SKM-1 treated with dmso at 0.1 percent for 144 hours (cell line): ENCODE results near the gene ANKRD65.
"Not testable (repeated sequence)": the region's sequence is repeated elsewhere in the genome, so short reads cannot be mapped to it uniquely, and the experiment has no call there.

Experiments used
- DNase-seq: peaks from one replicate; lab custom pipeline; 2025; ENCODE audit not compliant: unreplicated experiment; lab: John Stamatoyannopoulos, UW

The ANKRD65 gene

DNA sequence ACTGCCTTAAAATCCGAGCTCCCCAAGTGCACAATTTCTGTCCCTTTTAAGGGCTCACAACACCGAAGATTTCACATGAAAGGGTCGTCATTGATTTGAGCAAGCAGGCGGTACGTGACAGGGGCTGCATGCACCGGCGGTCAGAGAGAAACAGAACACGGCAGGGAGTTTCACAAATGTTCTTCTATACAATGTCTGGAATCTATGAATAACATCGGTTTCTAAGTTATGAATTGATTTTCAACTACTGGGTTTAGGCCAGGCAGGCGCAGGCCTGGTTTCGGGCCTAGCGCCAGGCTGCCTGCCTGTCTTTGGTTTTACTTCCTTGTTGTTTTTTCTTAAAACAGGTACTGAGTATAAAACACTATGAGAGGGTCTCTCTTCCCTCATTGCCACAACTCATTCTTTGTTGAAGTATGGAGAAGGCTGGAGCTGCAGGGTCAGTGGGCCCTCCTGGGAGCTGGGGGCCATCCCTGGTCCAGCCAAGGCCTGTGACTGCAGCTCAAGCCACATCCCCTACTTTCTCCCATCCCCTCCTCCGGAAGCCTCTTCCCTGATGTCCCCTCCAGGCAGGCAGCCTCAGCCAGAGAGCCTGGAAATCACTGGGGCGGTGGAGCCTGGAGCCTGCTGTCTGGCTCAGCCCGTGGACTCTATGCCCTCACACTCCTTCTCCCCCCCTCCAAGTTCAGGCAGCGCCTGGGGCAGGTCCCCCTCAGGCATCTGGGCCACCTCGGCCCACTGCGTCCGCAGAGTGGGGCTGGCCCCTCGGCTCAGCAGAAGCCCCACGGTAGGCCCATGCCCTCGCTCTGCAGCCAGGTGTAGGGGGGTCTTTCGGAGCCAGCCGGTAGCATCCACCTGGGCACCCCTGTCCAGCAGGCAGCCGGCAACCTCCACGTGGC lies 2.4 kb downstream of the ANKRD65 start:
- no peak for DNase-seq

DNA sequence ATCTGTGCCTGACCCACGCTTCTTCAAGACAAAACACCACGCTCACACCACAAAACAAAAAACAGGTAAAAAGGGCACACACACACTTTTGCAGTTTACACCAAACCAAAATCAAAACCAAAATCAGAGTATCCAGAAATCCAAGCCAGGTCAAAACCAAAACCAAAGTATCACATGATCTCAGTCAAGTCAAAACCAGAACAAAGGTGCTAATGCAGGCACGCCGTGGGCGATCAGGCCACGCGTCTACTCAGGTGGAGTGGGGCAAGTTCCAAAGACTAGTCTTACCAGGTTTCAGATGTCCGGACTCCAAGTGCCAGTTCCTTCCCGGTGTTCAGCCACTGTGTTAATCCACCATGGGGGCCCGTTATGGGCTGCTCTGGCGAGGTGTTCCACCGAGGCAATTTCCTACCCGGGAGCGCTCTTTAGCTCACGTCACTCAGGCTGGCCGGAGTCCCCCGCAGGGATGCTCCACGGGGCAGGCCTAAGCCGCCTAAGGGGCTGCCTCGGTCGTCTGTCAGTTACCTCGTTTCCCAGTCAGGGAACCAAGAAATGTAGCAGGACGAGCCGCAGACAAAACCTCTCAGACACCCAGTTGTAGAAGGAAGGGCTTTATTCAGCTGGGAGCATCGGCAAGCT lies 3.1 kb downstream of the ANKRD65 start:
- not testable (repeated sequence) for DNase-seq

DNA sequence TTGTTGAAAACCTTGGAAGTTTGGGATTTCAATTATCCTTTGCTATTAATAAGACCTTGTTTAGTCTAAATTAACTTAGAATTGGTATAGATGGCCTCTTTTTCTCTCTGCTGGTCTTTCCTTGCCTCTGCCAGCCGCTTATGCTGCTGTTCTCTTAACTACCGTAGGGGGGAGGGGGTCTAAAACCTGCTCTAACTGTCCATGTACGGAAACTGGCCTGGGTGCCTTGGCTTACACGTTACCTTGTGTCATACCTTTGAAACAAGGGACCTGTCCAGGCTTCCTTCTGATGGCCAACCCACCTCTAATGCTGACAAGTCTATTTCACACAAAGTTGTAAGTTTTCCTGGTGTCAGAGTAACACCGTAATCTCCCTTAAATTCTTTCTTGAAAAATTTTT lies 3.7 kb downstream of the ANKRD65 start:
- not testable (repeated sequence) for DNase-seq

DNA sequence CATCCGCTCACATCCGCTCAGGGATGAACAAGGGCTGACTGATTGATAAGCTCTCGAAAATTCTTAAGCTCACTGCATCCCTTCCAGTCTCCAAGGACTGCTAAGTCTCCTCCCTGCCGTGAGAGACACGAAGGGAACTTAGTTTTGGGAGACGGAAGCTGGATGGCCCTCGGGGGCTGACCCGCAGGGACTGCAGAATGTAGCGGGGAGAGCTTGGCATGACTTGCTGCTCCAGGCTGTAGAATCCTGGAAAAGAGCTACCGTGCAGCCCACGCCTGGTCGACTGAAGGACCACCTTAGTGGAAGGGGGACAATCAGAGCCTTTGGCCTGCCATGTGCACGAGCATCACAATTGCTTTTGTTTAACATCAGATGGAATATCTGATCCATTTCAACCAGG lies 5.3 kb downstream of the ANKRD65 start:
- no peak for DNase-seq

DNA sequence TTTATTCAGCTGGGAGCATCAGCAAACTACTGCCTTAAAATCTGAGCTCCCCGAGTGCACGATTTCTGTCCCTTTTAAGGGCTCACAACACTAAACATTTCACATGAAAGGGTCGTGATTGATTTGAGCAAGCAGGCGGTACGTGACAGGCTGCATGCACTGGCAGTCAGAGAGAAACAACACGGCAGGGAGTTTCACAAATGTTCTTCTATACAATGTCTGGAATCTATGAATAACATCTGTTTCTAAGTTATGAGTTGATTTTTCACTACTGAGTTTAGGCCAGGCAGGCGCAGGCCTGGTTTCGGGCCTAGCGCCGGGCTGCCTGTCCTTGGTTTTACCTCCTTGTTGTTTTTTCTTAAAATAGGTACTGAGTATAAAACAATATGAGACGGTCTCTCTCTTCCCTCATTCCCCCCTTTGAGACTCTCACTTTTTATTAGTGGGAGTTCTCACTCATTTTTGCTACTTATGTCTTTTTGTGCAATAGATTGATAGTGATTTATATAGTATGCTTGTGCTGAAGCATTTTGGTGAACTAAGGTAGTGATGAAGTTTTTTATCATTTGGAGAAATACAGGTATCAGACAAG lies 8.7 kb downstream of the ANKRD65 start:
- not testable (repeated sequence) for DNase-seq

DNA sequence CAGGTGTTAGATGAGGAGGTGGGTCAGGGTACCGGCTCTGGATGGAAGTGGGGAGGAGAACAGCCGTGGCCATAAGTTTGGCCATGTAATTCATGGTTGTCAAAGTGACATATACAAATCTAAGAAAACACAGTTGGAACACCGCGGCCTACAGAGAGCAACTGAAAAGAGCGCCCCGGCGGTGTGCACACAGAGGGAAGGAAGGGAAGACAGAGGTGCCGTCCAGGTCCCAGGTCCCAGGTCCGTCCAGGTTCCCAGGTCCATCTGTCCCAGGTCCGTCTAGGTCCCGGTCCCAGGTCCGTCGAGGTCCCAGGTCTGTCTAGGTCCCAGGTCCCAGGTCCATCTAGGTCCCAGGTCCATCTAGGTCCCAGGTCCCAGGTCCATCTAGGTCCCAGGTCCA lies 9.4 kb downstream of the ANKRD65 start:
- no peak for DNase-seq

DNA sequence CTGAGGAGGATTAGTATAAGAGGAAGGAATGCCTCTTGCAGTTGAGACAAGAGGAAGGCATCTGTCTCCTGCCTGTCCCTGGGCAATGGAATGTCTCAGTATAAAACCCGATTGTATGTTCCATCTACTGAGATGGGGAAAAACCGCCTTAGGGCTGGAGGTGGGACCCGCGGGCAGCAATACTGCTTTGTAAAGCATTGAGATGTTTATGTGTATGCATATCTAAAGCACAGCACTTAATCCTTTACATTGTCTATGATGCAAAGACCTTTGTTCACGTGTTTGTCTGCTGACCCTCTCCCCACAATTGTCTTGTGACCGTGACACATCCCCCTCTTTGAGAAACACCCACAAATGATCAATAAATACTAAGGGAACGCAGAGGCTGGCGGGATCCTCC lies 10.8 kb downstream of the ANKRD65 start:
- DNase-seq, result not testable (repeated sequence)

DNA sequence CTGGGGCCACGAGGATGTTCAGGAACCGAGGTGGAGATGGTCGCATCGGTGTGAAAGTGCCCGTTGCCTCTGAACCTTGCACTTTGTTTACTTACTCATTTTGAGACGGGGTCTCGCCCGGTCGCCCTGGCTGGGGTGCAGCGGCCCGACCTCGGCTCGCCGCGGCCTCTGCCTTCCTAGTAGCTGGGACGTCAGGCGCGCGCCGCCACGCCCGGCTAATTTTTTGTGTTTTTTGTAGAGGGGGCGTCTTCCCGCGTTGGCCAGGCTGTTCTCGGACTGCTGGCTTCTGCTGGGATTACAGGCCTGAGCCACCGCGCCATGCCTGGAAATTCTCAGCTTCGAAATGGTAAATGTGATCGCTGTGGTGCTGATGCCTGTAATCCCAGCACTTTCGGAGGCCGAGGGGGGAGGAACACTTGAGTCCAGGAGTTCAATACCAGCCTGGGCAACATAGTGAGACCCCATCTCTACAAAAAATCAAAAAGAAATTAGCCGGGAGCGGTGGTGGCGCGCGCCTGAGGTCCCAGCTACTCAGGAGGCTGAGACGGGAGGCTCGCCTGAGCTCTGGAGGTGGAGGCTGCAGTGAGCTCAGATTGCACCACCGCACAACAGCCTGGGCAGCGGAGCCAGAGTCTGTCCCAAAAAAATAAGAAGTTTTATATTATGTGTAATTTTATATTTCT lies 13.3 kb downstream of the ANKRD65 start:
- no peak for DNase-seq

DNA sequence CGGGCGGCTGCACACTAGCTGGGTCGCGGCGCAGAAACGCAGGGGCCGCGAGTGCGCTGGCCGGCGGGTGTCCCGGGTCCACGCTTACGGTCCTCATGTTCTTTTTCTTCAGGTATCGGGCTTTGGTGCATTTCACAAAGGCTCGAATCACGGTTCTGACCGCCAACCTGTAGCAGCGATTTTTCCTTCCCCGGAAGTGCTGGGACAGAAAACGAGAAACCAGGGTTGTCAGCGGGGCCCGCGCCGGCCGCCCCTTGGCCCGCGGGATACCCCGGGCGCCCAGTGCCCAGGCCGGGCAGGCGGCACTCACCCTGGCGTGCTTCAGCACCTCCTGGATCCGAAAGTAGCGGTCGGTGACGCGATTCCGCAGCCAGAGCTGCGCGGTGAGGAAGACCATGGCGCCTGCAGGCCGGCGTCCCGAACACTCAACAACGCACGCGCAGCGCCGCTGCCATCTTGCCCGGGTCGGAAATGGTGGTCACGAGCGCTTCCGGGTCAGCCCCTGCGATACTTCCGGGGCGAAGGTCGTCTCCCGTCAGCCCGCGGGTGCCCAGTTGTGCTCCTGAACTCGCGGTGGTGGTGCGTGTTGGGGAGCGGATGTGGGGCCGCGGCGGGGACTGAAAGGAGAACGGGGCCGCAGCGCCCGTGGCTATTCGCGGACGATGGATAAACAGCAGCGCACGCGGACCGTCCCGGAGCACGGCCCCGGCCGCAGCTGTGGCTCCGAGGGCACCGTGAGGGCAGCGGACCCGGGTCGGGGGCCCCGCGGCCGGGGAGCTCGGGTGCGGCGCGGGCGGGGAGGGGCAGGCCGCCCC lies 14.0 kb downstream of the ANKRD65 start, which contains the start of gene MRPL20:
TSS of gene MRPL20 (minus strand) at position 473 of the 815 bp plus-strand sequence. CDS start at position 397, 76 bp downstream.
- peak; percentile 84 for DNase-seq

DNA sequence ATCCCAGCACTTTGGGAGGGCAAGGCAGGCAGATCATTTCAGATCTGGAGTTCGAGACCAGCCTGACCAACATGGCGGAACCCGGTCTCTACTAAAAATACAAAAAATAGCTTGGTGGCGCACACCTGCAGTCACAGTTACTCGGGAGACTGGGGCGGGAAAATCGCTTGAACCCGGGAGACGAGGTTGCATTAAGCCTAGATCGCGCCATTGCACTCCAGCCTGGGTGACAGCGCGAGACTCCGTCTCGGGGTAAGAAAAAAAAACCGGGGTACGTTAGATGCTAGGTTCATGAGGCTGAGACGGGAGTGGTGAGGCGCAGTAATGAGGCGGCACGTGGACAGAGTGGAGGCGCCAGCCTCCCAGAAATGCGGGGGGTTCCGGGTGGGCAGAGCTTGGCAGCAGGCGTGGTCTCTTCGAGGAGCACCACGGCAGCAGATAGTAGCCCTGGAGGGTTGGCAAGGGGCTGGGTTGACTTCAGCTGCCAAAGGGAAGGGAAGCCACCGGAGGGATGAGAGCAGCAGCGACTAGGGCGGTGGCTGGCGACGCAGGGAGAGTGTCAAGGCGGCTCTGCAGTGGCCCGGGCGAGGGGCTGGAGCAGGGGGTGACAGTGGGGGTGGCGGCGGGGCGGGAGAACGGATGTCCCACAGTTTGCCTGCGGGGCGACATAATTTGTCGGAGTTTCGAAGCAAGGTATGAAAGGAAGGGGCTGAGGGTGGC lies 14.8 kb downstream of the ANKRD65 start:
- no peak for DNase-seq

DNA sequence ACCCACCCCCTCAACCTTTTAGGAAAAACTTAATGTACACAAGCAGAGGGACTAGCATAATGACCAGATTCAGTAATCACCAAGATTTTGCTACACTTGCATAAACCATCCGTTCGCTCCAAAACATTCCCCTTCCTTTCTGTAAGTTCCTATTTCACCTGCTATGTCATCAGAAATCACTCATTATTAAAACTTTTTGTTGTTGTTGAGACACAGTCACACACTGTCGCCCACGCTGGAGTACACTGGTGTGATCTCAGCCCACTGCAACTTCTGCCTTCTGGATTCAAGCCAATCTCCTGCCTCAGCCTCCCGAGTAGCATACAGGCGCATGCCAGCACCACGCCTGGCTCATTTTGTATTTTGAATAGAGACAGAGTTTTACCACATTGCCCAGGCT lies 17.4 kb downstream of the ANKRD65 start:
- DNase-seq, result no peak

DNA sequence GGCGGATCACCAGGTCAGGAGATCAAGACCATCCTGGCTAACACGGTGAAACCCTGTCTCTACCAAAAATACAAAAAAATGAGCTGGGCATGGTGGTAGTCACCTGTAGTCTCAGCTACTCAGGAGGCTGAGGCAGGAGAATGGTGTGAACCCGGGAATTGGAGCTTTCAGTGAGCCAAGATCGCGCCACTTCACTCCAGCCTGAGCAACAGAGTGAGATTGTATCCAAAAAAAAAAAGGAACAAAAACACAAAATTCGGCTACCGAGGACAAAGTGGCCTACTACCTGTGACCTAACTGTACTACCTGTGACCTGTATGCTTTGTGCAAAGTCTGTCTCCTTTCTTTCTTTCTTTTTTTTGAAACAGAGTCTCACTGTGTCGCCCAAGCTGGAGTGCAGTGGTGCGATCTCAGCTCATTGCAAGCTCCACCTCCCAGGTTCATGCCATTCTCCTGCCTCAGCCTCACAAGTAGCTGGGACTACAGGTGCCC lies 18.1 kb downstream of the ANKRD65 start:
- not testable (repeated sequence) for DNase-seq

DNA sequence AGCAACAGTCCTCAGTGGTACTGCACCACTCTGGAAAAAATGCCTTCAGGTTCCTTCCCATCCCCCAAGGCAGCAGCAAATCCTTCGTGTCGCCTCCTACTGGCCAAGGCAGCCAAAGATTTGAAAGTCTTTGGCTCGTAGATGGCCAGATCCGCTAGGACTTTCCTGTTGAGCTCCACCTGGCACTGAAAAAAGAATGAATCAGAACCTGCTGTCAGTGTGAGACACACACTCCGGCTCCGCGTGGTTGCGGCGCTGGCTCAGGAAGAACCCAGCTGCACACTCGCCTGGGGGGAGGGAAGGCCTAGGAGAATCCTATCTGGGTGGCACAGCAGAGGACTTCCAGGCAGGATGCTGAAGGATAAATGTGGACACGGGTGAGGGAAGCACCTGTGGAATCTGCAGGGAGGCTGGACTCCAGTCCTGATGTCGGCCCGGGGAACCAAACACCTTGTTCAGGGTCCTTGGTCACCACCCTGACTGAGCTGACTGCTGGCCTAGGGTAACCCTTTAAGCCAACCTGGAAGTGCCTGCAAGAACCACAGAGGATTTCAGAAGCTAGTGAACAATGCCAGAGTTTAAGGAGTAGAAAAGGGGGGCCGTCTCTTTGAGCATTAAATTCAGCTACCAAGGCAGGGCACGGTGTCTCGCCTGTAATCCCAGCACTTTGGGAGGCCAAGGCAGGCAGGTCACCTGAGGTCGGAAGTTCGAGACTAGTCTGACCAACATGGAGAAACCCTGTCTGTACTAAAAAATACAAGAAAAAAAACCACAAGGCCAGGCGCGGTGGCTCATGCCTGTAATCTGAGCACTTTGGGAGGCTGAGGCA lies 18.8 kb downstream of the ANKRD65 start:
- DNase-seq, result peak; percentile 65

DNA sequence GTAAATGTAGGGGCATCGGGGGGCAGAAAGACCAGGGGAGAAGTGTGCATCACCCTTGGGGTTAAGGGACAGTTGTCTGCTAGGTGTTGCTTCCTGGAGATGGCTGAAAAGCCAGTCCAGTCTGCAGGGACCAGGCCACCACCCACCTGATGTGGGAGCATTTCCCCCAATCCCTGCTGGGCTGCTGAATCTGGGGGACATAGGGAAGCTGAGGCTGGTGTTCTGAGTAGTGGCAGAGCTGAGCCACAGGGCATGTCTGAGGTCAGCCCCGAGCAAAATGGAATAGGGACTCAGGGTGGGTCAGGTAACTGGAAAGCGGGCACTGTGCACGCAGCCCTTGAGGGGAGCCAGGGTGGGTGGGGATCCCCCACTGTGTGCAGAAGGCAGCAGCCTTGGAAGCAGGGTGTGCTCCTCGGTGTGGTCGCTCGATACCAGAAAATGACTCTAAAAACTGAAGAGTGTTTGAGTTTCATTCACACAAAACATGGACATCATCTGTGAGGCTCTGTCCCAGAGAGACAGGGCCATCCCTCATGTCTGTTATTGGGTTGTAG lies 19.5 kb downstream of the ANKRD65 start:
- no peak for DNase-seq

DNA sequence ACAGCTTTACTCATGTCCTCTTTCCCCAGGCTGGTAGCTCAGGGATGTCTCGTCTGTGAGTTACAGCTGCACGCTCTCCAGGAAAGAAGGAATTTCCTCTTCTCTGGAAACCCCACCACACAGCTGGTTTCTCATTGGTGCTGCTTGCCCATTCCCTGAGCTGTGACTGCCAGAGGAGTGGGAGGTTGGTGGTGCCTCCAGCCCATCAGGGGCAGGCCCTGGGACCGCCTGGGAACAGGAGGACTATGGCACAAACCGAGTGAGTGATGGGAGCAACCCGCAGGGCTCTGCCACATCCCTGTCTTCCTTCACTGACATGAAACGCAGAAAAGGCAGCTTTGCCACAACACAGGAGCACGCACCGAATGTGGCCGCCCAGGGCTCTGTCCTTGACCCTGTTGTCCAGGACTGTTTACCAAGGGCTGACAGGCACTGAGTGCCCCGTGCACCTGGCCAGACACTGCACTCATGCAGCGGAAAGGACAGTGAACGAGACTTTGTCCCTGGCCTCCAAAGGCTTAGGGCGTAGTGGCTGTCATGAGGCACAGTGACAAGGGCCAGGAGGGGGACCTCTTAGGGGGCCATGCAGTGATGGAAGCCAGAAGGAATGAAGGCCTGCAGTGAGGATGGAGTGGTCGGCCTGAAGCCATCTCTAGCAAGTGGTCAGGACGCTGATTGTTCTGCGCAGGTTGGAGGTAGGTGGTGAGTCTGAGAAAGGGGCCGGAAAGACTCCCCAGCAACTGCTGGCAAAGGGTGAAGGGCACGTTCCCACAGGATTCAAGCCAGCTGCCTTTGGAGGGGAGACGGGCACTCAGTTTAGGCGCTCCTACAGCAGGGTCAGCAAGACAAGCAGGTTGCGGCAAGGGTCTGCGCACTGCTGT lies 20.3 kb downstream of the ANKRD65 start:
- no peak for DNase-seq

DNA sequence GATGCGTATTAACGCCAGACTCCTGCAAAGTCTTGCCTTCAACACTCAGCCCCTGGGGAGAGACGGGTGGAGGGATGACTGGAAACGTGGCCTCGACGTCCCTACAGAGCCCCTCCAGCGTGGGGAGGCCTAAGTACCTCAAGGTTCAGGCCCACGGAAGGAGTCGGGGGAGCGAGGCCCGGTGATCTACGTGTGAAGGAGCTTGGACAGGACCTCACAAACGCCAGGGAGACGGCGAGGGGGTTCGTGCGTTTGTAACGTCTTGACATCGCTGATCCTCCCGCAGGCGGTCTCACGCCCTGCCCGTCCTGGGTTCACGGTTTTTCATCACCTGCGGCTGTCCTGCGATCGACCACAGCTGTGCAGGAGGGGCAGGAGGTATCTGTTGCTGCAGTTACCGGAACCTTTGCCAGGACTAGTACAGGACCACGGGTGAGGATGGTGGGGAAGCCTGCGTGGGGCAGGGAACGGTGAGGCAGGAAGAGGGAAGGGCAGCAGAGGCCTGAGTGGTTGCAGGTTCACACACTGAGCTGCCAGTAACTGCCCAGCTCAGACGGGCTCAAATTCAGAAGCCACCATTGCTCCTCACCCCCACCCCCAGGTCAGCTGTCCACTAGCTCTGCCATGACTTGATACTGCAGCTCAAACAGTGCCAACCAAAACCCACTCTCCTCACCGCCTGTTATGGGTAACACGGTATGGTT lies 21.1 kb downstream of the ANKRD65 start:
- DNase-seq, result peak; percentile 3
